Measurements from ENCODE around the gene RYR1. TPM values are rescaled to one million over a fixed set of nuclear protein-coding genes. Genes with fewer than 3 reads are reported as not detected.

RYR1 gene
- total and polyA plus RNA-seq, 2 of the 13 experiments (the other 11 are each of a cell fraction or from before 2014, with no cell fraction given), result 0.03 TPM; not detected in 1

DNA sequence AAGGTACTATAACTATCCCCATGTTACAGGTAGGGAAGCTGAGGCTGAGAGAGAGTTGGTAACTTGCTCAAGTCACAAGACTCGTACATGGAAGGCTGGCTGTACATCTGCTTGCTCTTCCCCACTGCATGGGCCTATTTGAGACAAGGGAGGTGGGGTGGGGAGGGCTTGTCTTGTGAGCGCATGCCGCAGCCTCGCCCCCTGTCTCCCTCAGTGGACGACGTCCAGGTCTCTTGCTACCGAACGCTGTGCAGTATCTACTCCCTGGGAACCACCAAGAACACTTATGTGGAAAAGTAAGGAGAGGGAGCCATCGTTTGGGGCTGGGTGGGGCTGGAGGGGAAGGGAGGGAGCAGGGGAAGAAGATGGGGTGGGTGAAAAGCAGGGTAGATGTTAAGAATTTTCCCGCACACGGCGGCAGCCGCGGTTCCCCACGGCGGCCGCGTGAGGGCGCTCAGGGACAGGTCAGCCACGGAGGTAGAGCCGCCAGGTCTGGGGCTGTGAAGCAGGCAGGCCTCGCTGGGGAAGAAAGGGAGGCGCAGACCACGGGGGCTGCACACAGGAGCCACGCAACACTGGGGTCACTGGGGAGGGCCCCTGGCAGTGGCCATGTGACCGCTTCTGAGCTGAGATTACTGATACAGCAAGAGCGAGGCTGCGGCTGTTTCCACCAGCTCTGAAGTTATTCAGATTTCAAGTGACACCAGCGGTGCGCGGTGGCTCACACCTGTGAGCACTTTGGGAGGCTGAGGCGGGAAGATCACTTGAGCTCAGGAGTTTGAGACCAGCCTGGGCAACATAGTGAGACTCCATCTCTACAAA is 81.5 kb downstream of the RYR1 start:
- ChIA-PET POLR2A (interaction anchor here (1.0 kb wide), 1 partner anchor 104 kb away, joined by 4 read pairs; the partner anchor contains the start of gene EIF3K), CTCF (ENCODE audit: low intra/inter-chr PET ratio, low total read pairs) (interaction anchor here (0.8 to 1.2 kb wide), 2 partner anchors 119 to 373 kb away, joined by 5 to 6 read pairs; no protein-coding TSS in a partner anchor)
- Histone ChIP-seq H3K27ac (ENCODE audit: extremely low read length, insufficient read depth, low read length) (no peak overlapping the region), H3K36me3 (replicated peaks in 1 of 2; ENCODE audit: control insufficient read depth in 1 of 2, insufficient read depth in 2 of 2, low read length in 2 of 2) (no peaks in the 10 kb centered on the region), H3K4me3 (replicated peaks in 1 of 3; ENCODE audit: insufficient read depth in 1 of 3, low read depth in 2 of 3, low read length in 3 of 3) (peak overlapping the region in 1 of 3 experiments; percentile 41; a peak in 1 of 6 replicates), H3K79me2 (ENCODE audit: insufficient read depth, low read length) (no peaks in the 10 kb centered on the region), H3K9ac (ENCODE audit: insufficient read depth, low read depth, low read length) (no peak overlapping the region), H3K9me3 (ENCODE audit: low read length) (no peaks in the 10 kb centered on the region), H3K27me3 (ENCODE audit: control insufficient read depth in 1 of 2, insufficient read depth in 2 of 2, low read length in 2 of 2) (peaks cover 0 to 1% of the 10 kb centered on the region in 2 experiments; a peak in 3 of 5 replicates), H2AFZ (ENCODE audit: low read length) (no peak overlapping the region), H4K20me1 (ENCODE audit: insufficient read depth, low read length) (no peaks in the 10 kb centered on the region), H3K4me2 (ENCODE audit: low read depth, low read length) (peak overlapping the region; percentile 61), H3K4me1 (ENCODE audit: insufficient read depth, low read length) (peaks cover 8% of the 10 kb centered on the region)
- in situ Hi-C loops (cut with HindIII; ENCODE audit: extremely low pct_ligation_motif_present, low pct_unique_long_range_greater_than_20kb), result no loop called here
- no peak for FAIRE-seq
- ATAC-seq, result peak; percentile 89
- intact Hi-C loops (cut with micrococcal nuclease; ENCODE audit: unreplicated experiment), result no loop called here
- 17% methylated on average over 21 of the region's 32 CpGs for WGBS (ENCODE audit: low lambda C conversion rate)
- DNase-seq (ENCODE audit: low spot score), result peak; percentile 35
- BruUV-seq (replicated peaks), result no TSS peak
- peak; percentile 95; the same call in 1 of the 2 replicates for TF ChIP-seq PCBP1 (IDR thresholded peaks at IDR 0.05; ENCODE audit: borderline replicate concordance, low read depth, low read length)
- TF ChIP-seq, protein P1, sequence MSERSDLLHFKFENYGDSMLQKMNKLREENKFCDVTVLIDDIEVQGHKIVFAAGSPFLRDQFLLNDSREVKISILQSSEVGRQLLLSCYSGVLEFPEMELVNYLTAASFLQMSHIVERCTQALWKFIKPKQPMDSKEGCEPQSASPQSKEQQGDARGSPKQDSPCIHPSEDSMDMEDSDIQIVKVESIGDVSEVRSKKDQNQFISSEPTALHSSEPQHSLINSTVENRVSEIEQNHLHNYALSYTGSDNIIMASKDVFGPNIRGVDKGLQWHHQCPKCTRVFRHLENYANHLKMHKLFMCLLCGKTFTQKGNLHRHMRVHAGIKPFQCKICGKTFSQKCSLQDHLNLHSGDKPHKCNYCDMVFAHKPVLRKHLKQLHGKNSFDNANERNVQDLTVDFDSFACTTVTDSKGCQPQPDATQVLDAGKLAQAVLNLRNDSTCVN (CRISPR knock-in tag; IDR thresholded peaks at IDR 0.05; ENCODE audit: borderline replicate concordance), result no peak
- TF ChIP-seq HOXA7 (CRISPR knock-in tag; IDR thresholded peaks at IDR 0.05), result no peak
- TF ChIP-seq ZNF121 (CRISPR knock-in tag; IDR thresholded peaks at IDR 0.05), result 0 out of 2 replicates have a peak, but pooled peaks have one; percentile 37
- no peak for TF ChIP-seq MAFK (conservative IDR thresholded peaks at IDR 0.05 in 1 of 2, IDR thresholded peaks at IDR 0.05 in 1 of 2; ENCODE audit: low read length in 2 of 2)
- TF ChIP-seq, protein P2, sequence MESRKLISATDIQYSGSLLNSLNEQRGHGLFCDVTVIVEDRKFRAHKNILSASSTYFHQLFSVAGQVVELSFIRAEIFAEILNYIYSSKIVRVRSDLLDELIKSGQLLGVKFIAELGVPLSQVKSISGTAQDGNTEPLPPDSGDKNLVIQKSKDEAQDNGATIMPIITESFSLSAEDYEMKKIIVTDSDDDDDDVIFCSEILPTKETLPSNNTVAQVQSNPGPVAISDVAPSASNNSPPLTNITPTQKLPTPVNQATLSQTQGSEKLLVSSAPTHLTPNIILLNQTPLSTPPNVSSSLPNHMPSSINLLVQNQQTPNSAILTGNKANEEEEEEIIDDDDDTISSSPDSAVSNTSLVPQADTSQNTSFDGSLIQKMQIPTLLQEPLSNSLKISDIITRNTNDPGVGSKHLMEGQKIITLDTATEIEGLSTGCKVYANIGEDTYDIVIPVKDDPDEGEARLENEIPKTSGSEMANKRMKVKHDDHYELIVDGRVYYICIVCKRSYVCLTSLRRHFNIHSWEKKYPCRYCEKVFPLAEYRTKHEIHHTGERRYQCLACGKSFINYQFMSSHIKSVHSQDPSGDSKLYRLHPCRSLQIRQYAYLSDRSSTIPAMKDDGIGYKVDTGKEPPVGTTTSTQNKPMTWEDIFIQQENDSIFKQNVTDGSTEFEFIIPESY (CRISPR knock-in tag; IDR thresholded peaks at IDR 0.05), result 0 out of 2 replicates have a peak, but pooled peaks have one; percentile 26
- no peak for TF ChIP-seq ZNF136 (CRISPR knock-in tag; IDR thresholded peaks at IDR 0.05; ENCODE audit: low read depth)
- TF ChIP-seq ZNF317 (CRISPR knock-in tag; IDR thresholded peaks at IDR 0.05), result no peak
- TF ChIP-seq, protein P3, sequence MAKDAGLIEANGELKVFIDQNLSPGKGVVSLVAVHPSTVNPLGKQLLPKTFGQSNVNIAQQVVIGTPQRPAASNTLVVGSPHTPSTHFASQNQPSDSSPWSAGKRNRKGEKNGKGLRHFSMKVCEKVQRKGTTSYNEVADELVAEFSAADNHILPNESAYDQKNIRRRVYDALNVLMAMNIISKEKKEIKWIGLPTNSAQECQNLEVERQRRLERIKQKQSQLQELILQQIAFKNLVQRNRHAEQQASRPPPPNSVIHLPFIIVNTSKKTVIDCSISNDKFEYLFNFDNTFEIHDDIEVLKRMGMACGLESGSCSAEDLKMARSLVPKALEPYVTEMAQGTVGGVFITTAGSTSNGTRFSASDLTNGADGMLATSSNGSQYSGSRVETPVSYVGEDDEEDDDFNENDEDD (CRISPR knock-in tag; IDR thresholded peaks at IDR 0.05; ENCODE audit: borderline replicate concordance), result peak; percentile 35; the same call in 1 of the 2 replicates
- TF ChIP-seq, protein P4, sequence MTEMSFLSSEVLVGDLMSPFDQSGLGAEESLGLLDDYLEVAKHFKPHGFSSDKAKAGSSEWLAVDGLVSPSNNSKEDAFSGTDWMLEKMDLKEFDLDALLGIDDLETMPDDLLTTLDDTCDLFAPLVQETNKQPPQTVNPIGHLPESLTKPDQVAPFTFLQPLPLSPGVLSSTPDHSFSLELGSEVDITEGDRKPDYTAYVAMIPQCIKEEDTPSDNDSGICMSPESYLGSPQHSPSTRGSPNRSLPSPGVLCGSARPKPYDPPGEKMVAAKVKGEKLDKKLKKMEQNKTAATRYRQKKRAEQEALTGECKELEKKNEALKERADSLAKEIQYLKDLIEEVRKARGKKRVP (CRISPR knock-in tag; IDR thresholded peaks at IDR 0.05), result no peak
- TF ChIP-seq NRL (CRISPR knock-in tag; IDR thresholded peaks at IDR 0.05; ENCODE audit: borderline replicate concordance), result 0 out of 2 replicates have a peak, but pooled peaks have one; percentile 22
- peak; percentile 93 for TF ChIP-seq HNRNPK (IDR thresholded peaks at IDR 0.05; ENCODE audit: low read depth, low read length, poor library complexity, severe bottlenecking)
